DND-41 (cell line): Measurements from ENCODE around the gene TMEM185B.

Source experiments
- ATAC-seq: fragments of 200-7000 bp; cut with Tn5 transposase; 3 replicates; pipeline ENCODE4 v1.9.1; 2021; ENCODE audit warnings: low read depth; ENCODE audit not compliant: insufficient read depth
- DNase-seq: peaks from one replicate; pipeline ENCODE4 v3.0.0-alpha.2; 2020
- H2AFZ ChIP-seq: 2 replicates; pipeline ENCODE4 v1.6.0; 2012; ENCODE audit warnings: low read depth, low read length
- H3K27ac ChIP-seq: 2 replicates; pipeline ENCODE4 v1.5.1; 2012; ENCODE audit warnings: low read length, inconsistent platforms
- H3K27me3 ChIP-seq: fragments of 200-600 bp; sonication (generic); 2 replicates; pipeline ENCODE4 v1.6.0; 2012; ENCODE audit warnings: low read length, mild to moderate bottlenecking, inconsistent platforms; ENCODE audit not compliant: insufficient read depth, poor library complexity
- H3K36me3 ChIP-seq: 2 replicates; pipeline ENCODE4 v1.5.1; 2012; ENCODE audit warnings: low read length, inconsistent platforms; ENCODE audit not compliant: insufficient read depth
- H3K4me1 ChIP-seq: 2 replicates; pipeline ENCODE4 v1.5.1; 2012; ENCODE audit warnings: mild to moderate bottlenecking, low read length; ENCODE audit not compliant: insufficient read depth
- H3K4me2 ChIP-seq: 2 replicates; pipeline ENCODE4 v1.6.0; 2012; ENCODE audit warnings: mild to moderate bottlenecking, moderate library complexity, low read length, inconsistent platforms; ENCODE audit not compliant: insufficient read depth
- H3K4me3 ChIP-seq, 2 experiments: fragments of 200-600 bp in 1 of 2; shearing (Covaris generic) in 1 of 2; 2 replicates each; pipeline ENCODE4 v1.5.1; 2012 to 2016; ENCODE audit warnings: inconsistent platforms in 2 of 2, low read length in 2 of 2, mild to moderate bottlenecking in 2 of 2, low read depth in 1 of 2, moderate library complexity in 1 of 2
- H3K79me2 ChIP-seq: 2 replicates; pipeline ENCODE4 v1.6.0; 2012; ENCODE audit warnings: low read length, inconsistent platforms; ENCODE audit not compliant: insufficient read depth
- H3K9ac ChIP-seq: 2 replicates; pipeline ENCODE4 v1.6.0; 2012; ENCODE audit warnings: low read depth, mild to moderate bottlenecking, inconsistent platforms, low read length, moderate library complexity
- H3K9me3 ChIP-seq: 2 replicates; pipeline ENCODE4 v1.5.1; 2012; ENCODE audit warnings: low read length, moderate library complexity, mild to moderate bottlenecking, inconsistent platforms; ENCODE audit not compliant: insufficient read depth, severe bottlenecking
- H4K20me1 ChIP-seq: 2 replicates; pipeline ENCODE4 v1.6.0; 2012; ENCODE audit warnings: low read length; ENCODE audit not compliant: insufficient read depth
- CTCF ChIP-seq: IDR thresholded peaks from 2 replicates; pipeline ENCODE4 v1.5.1; 2012; ENCODE audit warnings: borderline replicate concordance, low read length, moderate library complexity, mild to moderate bottlenecking; ENCODE audit not compliant: poor library complexity, severe bottlenecking; ENCODE audit errors: extremely low read depth
- EZH2 ChIP-seq: IDR thresholded peaks from 3 replicates; pipeline ENCODE4 v1.6.1; 2012; ENCODE audit warnings: borderline replicate concordance, low read depth, mild to moderate bottlenecking, moderate library complexity, low read length, inconsistent platforms; ENCODE audit not compliant: severe bottlenecking

The TMEM185B gene

GRCh38 chr2:120269076-120269744 lies 46.0 kb upstream of the TMEM185B start:
- TF ChIP-seq EZH2, result no peak
- no peak for TF ChIP-seq CTCF
- Histone ChIP-seq H3K27ac (no peak overlapping the region), H4K20me1 (no peaks in the 10 kb centered on the region), H2AFZ (no peak overlapping the region), H3K79me2 (peaks cover 3% of the 10 kb centered on the region; the same call in 1 of the 2 replicates), H3K27me3 (no peaks in the 10 kb centered on the region), H3K9me3 (peaks cover 7% of the 10 kb centered on the region), H3K36me3 (no peaks in the 10 kb centered on the region), H3K4me3 (no peak overlapping the region), H3K4me1 (no peaks in the 10 kb centered on the region), H3K4me2 (no peak overlapping the region), H3K9ac (no peak overlapping the region)
- DNase-seq (no peak), ATAC-seq (no peak)

GRCh38 chr2:120267348-120267747 lies 44.1 kb upstream of the TMEM185B start:
- TF ChIP-seq EZH2 (no peak), CTCF (no peak)
- no peak for DNase-seq
- no peak overlapping the region for H3K4me3 ChIP-seq
- H3K36me3 ChIP-seq, result no peaks in the 10 kb centered on the region
- no peak overlapping the region for H2AFZ ChIP-seq
- H3K27me3 ChIP-seq, result no peaks in the 10 kb centered on the region
- no peak overlapping the region for H3K4me2 ChIP-seq
- no peaks in the 10 kb centered on the region for H3K4me1 ChIP-seq
- H3K9me3 ChIP-seq, result no peaks in the 10 kb centered on the region
- peaks cover 3% of the 10 kb centered on the region; the same call in 1 of the 2 replicates for H3K79me2 ChIP-seq
- no peak for ATAC-seq
- H3K27ac ChIP-seq, result no peak overlapping the region
- no peak overlapping the region for H3K9ac ChIP-seq
- H4K20me1 ChIP-seq, result peaks cover 5% of the 10 kb centered on the region; the same call in 1 of the 2 replicates

- TF ChIP-seq EZH2, result no peak
- ATAC-seq (no peak), DNase-seq (no peak)
- Histone ChIP-seq H3K4me1 (peaks cover 7% of the 10 kb centered on the region), H3K27me3 (no peaks in the 10 kb centered on the region), H3K36me3 (no peaks in the 10 kb centered on the region), H3K9me3 (peaks cover 3% of the 10 kb centered on the region), H4K20me1 (peaks cover 13% of the 10 kb centered on the region), H2AFZ (no peak overlapping the region), H3K4me3 (no peak overlapping the region), H3K9ac (no peak overlapping the region), H3K27ac (no peak overlapping the region), H3K4me2 (no peak overlapping the region), H3K79me2 (0 out of 2 replicates have a peak, but pooled peaks cover 3% of the 10 kb centered on the region)
Observed at GRCh38 chr2:120265006-120265405, 41.8 kb upstream of the TMEM185B start.

GRCh38 chr2:120262761-120263428 lies 39.7 kb upstream of the TMEM185B start:
- DNase-seq, result no peak
- no peak overlapping the region for H3K27ac ChIP-seq
- TF ChIP-seq EZH2, result no peak
- no peak for TF ChIP-seq CTCF

More at GRCh38 chr2:120262761-120263428, 39.7 kb upstream of the TMEM185B start:
- H2AFZ ChIP-seq, result no peak overlapping the region
- H3K27me3 ChIP-seq, result no peaks in the 10 kb centered on the region
- H3K4me2 ChIP-seq, result no peak overlapping the region
- no peaks in the 10 kb centered on the region for H3K36me3 ChIP-seq
- H3K9ac ChIP-seq, result no peak overlapping the region
- no peak overlapping the region for H3K4me3 ChIP-seq
- H3K9me3 ChIP-seq, result peaks cover 3% of the 10 kb centered on the region
- peaks cover 7% of the 10 kb centered on the region for H3K4me1 ChIP-seq
- peaks cover 9% of the 10 kb centered on the region for H3K79me2 ChIP-seq
- ATAC-seq, result no peak
- peaks cover 13% of the 10 kb centered on the region for H4K20me1 ChIP-seq
